EH (cell line): ENCODE measurements around the gene NEURL2.
"Not testable (repeated sequence)": the region's sequence is repeated elsewhere in the genome, so short reads cannot be mapped to it uniquely, and the experiment has no call there.

ENCODE experiments used
- DNase-seq: peaks from one replicate; pipeline ENCODE4 v3.0.0-alpha.2; 2015; ENCODE audit warnings: low read depth

Gene NEURL2

GRCh38 chr20:45890985-45891983, at the start of gene NEURL2, which contains the start of gene CTSA:
Gene NEURL2, minus strand, starts transcription at chr20:45891208. Its CDS starts 217 bp downstream, at chr20:45890991.
Gene CTSA, plus strand, starts transcription at chr20:45891335. Its CDS starts 234 bp downstream, at chr20:45891569.
- peak; percentile 93 for DNase-seq

DNA sequence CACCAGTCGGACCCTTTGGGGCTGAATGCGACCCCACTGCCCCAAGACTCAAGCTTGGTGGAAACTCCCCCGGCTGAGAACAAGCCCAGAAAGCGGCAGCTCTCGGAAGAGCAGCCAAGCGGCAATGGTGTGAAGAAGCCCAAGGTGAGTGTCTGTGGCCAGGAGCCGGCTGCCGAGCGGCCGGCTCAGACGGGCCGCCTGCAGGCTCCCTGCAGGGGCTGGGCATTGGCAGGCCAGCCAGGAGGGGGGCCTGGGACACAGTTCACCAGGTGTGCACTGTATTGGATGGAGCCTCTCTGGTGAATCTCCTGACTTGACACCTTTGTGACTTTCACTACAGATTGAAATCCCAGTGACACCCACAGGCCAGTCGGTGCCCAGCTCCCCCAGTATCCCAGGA, 49.5 kb upstream of the NEURL2 start:
- no peak for DNase-seq

- DNase-seq: no peak
These were observed 49.0 kb upstream of the NEURL2 start for GRCh38 chr20:45940053-45940452.

DNA sequence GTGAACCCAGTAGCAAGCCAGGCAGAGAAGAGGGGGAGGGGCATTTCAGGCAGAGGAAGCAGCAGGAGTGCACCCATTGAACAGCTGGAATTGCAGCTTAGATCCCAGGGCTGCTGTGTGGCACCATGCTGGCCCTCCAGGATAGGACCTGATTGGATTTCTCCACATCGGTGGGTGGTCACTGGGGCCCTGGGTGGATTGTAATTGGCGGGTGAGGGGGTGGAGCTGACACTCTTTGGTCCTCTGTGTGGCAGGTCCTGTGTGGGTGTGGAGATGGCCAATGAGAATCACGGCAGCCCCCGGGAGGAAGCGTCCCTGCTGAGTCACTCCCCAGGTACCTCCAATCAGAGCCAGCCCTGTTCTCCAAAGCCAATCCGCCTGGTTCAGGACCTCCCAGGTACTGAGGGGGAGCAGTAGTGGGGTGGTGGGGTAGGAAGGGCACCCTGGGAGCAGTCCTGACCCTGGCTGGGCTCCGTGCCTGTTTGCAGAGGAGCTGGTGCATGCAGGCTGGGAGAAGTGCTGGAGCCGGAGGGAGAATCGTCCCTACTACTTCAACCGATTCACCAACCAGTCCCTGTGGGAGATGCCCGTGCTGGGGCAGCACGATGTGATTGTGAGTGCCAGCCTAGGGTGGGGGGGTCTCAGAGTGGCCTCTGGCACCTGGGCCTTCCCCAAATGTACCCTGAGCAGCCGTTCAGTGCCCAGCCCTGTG, 47.9 kb upstream of the NEURL2 start:
- DNase-seq: no peak

- no peak for DNase-seq
These were observed 46.8 kb upstream of the NEURL2 start for GRCh38 chr20:45937765-45938164.

DNA sequence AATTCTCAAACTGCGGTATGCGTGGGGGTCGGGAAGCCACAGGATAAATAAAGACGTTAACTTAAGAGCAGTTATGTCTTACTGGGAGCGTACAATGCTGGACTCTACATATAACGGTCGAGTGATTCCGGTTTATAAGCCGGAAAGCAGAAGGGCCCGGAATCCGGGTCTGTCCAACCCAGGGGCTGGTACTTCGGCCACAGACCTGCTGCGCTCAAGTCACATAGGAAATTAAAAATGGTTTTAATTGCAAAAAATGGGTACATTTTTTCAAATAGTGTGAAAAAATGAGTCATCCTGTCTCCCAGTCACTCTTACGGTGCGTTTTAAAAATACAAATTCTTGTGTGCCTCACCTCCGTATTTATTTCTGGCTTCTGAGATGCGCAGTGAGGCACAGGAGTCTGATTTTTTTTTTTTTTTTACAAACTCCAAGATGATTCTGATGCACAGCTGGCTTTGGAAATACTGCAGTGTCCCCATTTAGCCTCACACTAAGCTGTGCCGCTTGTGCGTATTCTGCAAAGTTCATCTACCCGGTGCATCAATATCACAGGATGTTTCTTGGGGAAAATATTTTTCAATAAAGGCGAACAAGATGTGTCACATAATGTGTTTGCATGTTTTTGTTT, 44.5 kb upstream of the NEURL2 start:
- no peak for DNase-seq

DNA sequence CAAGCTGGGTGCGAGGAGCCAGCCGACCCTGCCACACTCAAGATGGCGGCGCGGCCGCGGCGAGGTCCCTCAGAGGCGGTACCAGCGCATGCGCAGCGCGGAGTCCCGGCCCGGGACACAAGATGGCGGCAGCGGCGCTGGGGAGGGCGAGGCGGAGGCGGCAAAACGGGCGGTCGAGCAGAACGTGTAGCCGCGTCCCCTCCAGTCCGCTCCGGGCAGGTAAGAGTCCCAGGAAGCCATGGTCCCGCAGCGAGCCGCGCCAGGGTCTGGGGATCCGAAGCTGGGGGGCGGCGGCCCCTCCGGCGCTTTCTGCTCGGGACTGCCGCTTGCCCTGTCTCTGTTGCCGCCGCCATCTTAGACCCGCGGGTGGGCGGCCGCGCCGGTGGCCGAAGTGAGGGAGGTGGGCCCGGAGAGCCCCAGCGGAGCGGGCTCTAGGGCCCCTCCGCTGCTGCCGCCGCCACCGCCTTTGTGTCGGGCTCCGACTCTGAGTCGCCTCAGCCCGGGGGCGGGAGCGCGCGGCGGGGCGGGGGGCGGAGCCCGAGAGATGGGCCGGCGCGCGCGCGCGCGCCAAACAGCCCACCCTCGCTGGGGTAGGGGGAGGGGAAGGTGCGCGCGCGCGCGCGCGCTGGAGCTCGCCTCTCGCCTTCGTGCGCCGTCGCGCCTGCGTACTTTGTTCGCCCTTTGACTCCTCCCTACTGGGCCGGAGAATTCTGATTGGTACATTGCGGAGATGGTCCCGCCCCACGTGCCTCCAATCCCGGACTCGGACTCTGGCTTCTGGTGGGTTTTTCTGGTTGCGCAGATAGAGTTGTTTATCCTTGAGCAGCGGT, 43.8 kb upstream of the NEURL2 start, which contains the start of gene PCIF1:
Gene PCIF1 (plus strand): TSS at position 98 of the 830 bp plus-strand sequence. CDS start 4,317 bp downstream, outside the sequence.
- DNase-seq: peak; percentile 97

GRCh38 chr20:45934046-45934585, 43.1 kb upstream of the NEURL2 start:
- peak; percentile 47 for DNase-seq

DNA sequence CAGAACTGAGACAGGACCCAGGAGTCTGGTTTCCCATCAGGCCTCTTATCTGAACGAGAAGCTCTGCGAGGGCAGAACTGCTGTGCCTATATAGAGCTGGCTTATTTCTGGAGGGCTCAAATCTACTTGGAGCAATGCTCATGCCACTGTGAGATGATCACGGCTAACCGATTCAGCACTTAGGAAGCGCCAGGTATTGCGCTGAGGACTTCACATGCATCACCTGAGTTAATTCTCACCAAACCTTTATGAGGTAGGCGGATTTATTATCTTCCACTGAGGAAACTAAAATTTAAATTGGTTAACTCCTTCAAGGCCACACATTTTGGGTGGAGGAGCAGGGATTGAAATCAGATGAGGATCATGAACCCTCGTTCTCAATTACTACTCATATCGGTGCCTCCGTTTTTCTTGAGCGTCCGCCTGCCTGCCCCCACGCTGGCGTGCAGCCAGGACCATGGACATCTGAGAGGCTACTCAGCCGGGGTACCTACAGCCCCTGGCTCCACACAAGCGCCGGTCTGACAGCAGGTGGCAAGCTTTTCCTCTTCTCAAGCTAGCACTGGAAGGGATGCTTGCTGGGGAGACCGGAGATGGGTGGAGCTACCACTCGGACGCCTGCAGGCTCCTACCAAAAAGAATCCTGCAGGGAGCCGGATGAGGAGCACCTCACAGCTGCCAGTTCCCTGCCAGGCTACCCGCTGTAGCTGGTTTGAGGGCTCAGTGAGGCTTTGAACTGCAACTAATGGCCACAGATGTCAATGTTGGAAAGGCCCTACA, 42.4 kb upstream of the NEURL2 start:
- DNase-seq: peak; percentile 83

DNA sequence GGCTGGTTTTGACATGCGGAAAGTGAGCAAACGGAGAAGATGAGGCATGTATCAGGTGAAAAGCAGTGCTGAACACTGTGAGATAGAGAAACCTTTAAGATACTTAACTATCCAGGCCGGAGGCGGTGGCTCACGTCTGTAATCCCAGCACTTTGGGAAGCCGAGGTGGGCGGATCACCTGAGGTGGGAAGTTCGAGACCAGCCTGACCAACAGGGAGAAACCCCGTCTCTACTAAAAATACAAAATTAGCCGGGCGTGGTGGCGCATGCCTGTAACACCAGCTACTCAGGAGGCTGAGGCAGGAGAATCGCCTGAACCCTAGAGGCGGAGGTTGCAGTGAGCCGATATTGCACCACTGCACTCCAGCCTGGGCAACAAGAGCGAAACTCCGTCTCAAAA, 40.7 kb upstream of the NEURL2 start:
- not testable (repeated sequence) for DNase-seq

DNA sequence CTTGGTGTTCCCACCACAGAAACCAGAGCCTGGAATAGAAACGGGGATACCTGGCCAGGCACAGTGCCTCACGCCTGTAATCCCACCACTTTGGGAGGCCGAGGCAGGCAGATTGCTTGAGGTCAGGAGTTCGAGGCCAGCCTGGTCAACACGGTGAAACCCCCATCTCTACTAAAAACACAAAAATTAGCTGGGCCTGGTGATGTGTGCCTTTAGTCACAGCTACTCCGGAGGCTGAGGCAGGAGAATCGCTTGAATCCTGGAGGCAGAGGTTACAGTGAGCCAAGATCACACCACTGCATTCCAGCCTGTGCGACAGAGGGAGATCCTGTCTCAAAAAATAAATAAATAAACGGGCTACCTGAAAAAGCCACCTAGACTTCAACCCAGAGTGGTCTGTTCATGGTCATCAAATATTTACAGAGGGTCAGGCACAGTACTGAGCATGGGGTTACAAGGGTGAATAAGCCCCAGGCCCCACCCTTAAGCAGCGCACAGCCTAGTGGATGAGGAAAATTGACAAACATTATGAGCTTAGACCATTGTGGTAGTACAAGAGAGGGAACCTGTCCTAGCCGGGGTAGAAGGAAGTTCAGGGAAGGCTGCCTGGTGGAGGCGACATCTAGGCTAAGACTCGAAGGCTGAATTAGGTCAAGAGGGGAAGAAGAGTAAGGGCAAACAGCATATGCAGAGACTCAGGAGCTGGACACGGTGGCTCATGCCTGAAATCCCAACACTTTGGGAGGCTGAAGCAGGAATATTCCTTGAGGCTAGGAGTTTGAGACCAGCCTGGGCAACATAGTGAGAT, 36.3 kb upstream of the NEURL2 start:
- DNase-seq: no peak

- DNase-seq: no peak
These were observed 35.7 kb upstream of the NEURL2 start for GRCh38 chr20:45926731-45927070.

DNA sequence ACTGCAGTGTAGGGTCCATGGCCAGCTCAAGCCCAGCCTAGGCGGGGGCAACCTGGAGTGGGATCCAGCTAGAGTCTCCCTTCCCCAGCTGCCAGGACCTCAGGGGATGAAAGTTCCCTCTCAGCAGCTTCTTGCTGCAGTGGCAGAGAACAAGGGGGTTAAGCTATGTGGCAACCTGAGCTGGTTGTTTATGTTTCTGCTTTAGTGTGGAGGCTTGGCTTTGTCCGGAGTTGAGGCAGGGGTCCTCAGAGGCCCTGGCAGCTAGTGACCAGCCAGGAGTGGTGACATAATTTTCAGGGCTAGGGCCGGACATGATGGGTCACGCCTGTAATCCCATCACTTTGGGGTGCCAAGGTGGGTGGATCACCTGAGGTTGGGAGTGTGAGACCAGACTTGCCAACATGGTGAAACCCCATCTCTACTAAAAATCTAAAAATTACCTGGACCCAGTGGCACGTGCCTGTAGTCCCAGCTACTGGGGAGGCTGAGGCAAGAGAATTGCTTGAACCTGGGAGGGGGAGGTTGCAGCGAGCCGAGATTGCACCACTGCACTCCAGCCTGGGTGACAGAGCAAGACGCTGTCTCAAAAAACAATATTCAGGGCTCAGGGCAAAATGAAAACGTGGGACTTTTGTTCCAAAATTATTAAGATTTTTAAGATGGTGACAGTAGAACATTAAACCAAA, 35.0 kb upstream of the NEURL2 start:
- DNase-seq: no peak

- peak; percentile 60 for DNase-seq
These were observed 33.6 kb upstream of the NEURL2 start for GRCh38 chr20:45924391-45925261.

GRCh38 chr20:45921337-45922189, 30.6 kb upstream of the NEURL2 start:
- DNase-seq: no peak

DNA sequence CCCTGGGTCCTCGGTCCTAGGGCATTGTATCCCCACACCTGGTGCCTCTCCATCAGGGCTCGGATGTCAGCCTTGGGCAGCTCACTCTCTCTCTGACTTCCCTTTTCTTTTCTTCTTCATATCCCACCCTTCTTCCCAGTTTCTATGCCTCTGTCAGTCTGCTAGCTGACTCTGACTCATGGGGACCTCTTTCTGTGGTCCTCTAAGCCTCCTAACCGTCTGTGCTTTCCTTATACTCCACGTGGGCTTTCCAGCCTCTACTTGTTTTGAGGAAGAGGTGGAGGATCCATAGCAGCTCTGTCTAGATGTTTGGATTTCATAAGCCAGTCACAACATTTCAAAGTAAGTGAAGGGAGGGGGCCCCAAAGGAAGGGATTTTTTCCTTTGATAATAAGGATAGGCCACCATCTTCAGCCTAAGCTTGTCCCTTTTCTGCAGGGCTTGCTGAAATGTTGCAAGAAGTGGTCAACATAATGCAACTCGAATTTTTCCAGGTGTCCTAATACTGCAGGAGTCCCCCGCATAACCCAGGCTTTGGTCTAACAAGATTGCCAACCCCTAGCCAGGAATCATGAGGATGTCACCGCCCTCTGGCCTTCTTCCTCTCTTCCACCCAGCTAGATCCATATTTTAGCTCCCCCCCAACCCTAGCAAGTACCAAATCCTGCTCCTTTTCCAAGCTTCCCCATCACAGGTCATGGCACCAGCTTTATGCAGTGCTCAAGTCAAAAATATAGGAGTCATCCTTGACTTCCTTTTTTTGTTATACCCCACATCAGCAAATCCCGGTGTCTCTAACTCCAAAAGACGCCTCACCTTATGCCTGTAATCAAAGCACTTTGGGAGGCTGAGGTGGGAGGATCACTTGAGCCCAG, 29.7 kb upstream of the NEURL2 start:
- no peak for DNase-seq
